ENCODE data around the gene TDRD10. TPM values are rescaled to one million over a fixed set of nuclear protein-coding genes. Genes with fewer than 3 reads are reported as not detected.

Gene TDRD10
- total RNA-seq, 1 experiment from 2014 or later, result not detected

GRCh38 chr1:154550070-154550469 lies 48.1 kb downstream of the TDRD10 start:
- DNase-seq (ENCODE audit: low spot score), result no peak
- ChIA-PET CTCF (no interaction called here), POLR2A (ENCODE audit: low non-redundant PET) (no interaction called here)
- intact Hi-C loops (cut with micrococcal nuclease; ENCODE audit: unreplicated experiment), result loop anchor here (10.0 kb wide), 1 partner anchor 215 kb away; no protein-coding TSS in a partner anchor
- Histone ChIP-seq H3K27ac (ENCODE audit: low read depth, low read length, poor library complexity, severe bottlenecking) (no peak overlapping the region), H3K9me3 (ENCODE audit: low read depth, low read length, poor library complexity, severe bottlenecking) (no peaks in the 10 kb centered on the region), H3K36me3 (ENCODE audit: insufficient read depth, low read length, poor library complexity, severe bottlenecking) (peaks cover 62% of the 10 kb centered on the region), H3K4me1 (ENCODE audit: insufficient read depth, low read length, poor library complexity, severe bottlenecking) (no peaks in the 10 kb centered on the region), H3K27me3 (replicated peaks; ENCODE audit: insufficient read depth, low read depth, low read length, poor library complexity) (no peaks in the 10 kb centered on the region), H3K4me3 (ENCODE audit: low read depth, low read length, poor library complexity, severe bottlenecking) (no peak overlapping the region)
- TF ChIP-seq CTCF (conservative IDR thresholded peaks at IDR 0.05; ENCODE audit: low read depth, low read length) (no peak), EZH2 (IDR thresholded peaks at IDR 0.05; ENCODE audit: borderline replicate concordance, low read depth, low read length, poor library complexity, severe bottlenecking) (no peak)
- TSS peak; percentile 55 for BruUV-seq (replicated peaks)

- Histone ChIP-seq H3K36me3 (ENCODE audit: insufficient read depth, low read length, poor library complexity, severe bottlenecking) (peaks cover 68% of the 10 kb centered on the region), H3K27ac (ENCODE audit: low read depth, low read length, poor library complexity, severe bottlenecking) (no peak overlapping the region), H3K9me3 (ENCODE audit: low read depth, low read length, poor library complexity, severe bottlenecking) (no peaks in the 10 kb centered on the region), H3K27me3 (replicated peaks; ENCODE audit: insufficient read depth, low read depth, low read length, poor library complexity) (no peaks in the 10 kb centered on the region), H3K4me1 (ENCODE audit: insufficient read depth, low read length, poor library complexity, severe bottlenecking) (no peaks in the 10 kb centered on the region), H3K4me3 (ENCODE audit: low read depth, low read length, poor library complexity, severe bottlenecking) (no peak overlapping the region)
- ChIA-PET POLR2A (ENCODE audit: low non-redundant PET) (no interaction called here), CTCF (no interaction called here)
- DNase-seq (ENCODE audit: low spot score), result no peak
- no TSS peak for BruUV-seq (replicated peaks)
- intact Hi-C loops (cut with micrococcal nuclease; ENCODE audit: unreplicated experiment), result loop anchor here (10.0 kb wide), 1 partner anchor 214 kb away; no protein-coding TSS in a partner anchor
- TF ChIP-seq CTCF (conservative IDR thresholded peaks at IDR 0.05; ENCODE audit: low read depth, low read length), result no peak
- no peak for TF ChIP-seq EZH2 (IDR thresholded peaks at IDR 0.05; ENCODE audit: borderline replicate concordance, low read depth, low read length, poor library complexity, severe bottlenecking)
These were observed 48.6 kb downstream of the TDRD10 start for GRCh38 chr1:154550657-154551056.

GRCh38 chr1:154551474-154551873 lies 49.5 kb downstream of the TDRD10 start:
- Histone ChIP-seq H3K4me3 (ENCODE audit: low read depth, low read length, poor library complexity, severe bottlenecking) (no peak overlapping the region), H3K9me3 (ENCODE audit: low read depth, low read length, poor library complexity, severe bottlenecking) (no peaks in the 10 kb centered on the region), H3K27me3 (replicated peaks; ENCODE audit: insufficient read depth, low read depth, low read length, poor library complexity) (no peaks in the 10 kb centered on the region), H3K36me3 (ENCODE audit: insufficient read depth, low read length, poor library complexity, severe bottlenecking) (peaks cover 73% of the 10 kb centered on the region), H3K4me1 (ENCODE audit: insufficient read depth, low read length, poor library complexity, severe bottlenecking) (peaks cover 3% of the 10 kb centered on the region), H3K27ac (ENCODE audit: low read depth, low read length, poor library complexity, severe bottlenecking) (no peak overlapping the region)
- CTCF ChIA-PET, result no interaction called here
- BruUV-seq (replicated peaks), result no TSS peak
- no peak for DNase-seq (ENCODE audit: low spot score)
- intact Hi-C loops (cut with micrococcal nuclease; ENCODE audit: unreplicated experiment), result loop anchor here (10.0 kb wide), 1 partner anchor 213 kb away; no protein-coding TSS in a partner anchor
- POLR2A ChIA-PET (ENCODE audit: low non-redundant PET), result no interaction called here
- no peak for TF ChIP-seq EZH2 (IDR thresholded peaks at IDR 0.05; ENCODE audit: borderline replicate concordance, low read depth, low read length, poor library complexity, severe bottlenecking)
- TF ChIP-seq CTCF (conservative IDR thresholded peaks at IDR 0.05; ENCODE audit: low read depth, low read length), result no peak

All from A673 (cell line).